ENCODE data around the gene ACSL6. TPM values are rescaled to one million over a fixed set of nuclear protein-coding genes. Genes with fewer than 3 reads are reported as not detected.

Gene ACSL6
- total and polyA plus RNA-seq, 8 donors, result 0.45 to 1.3 (median 0.96) TPM

- TF ChIP-seq CTCF (IDR thresholded peaks at IDR 0.05), result no peak
- Histone ChIP-seq H3K36me3 (no peaks in the 10 kb centered on the region), H3K9me3 (no peaks in the 10 kb centered on the region), H3K27ac (no peak overlapping the region), H3K4me3 (no peak overlapping the region), H3K27me3 (peaks cover 0 to 5% of the 10 kb centered on the region in 2 donors), H3K4me1 (no peaks in the 10 kb centered on the region)
- DNase-seq (no peak), ATAC-seq (no peak)
- intact Hi-C loops (cut with DNase I), result no loop called here
These were observed 39.4 kb upstream of the ACSL6 start for GRCh38 chr5:132050661-132051552.

- Histone ChIP-seq H3K4me1 (no peaks in the 10 kb centered on the region), H3K27me3 (peaks cover 0 to 5% of the 10 kb centered on the region in 2 donors), H3K36me3 (no peaks in the 10 kb centered on the region), H3K4me3 (no peak overlapping the region), H3K9me3 (no peaks in the 10 kb centered on the region), H3K27ac (no peak overlapping the region)
- ATAC-seq (peak; percentile 75), DNase-seq (peak in 2 of 4 donors; percentile 51 to 76)
- no peak for TF ChIP-seq CTCF (IDR thresholded peaks at IDR 0.05)
- intact Hi-C loops (cut with DNase I), result no loop called here
These were observed 38.7 kb upstream of the ACSL6 start for GRCh38 chr5:132050136-132050535.

GRCh38 chr5:132049559-132049958 is 38.1 kb upstream of the ACSL6 start:
- no peak for TF ChIP-seq CTCF (IDR thresholded peaks at IDR 0.05)
- H3K27me3 ChIP-seq, result peaks cover 0 to 5% of the 10 kb centered on the region in 2 donors
- no peak for ATAC-seq

GRCh38 chr5:132049093-132049492 is 37.6 kb upstream of the ACSL6 start:
- TF ChIP-seq CTCF (IDR thresholded peaks at IDR 0.05), result no peak
- Histone ChIP-seq H3K9me3 (no peaks in the 10 kb centered on the region), H3K27ac (no peak overlapping the region), H3K4me1 (no peaks in the 10 kb centered on the region), H3K36me3 (no peaks in the 10 kb centered on the region), H3K27me3 (peaks cover 0 to 5% of the 10 kb centered on the region in 2 donors), H3K4me3 (no peak overlapping the region)
- intact Hi-C loops (cut with DNase I), result no loop called here
- ATAC-seq (no peak), DNase-seq (no peak)

More at GRCh38 chr5:132049559-132049958, 38.1 kb upstream of the ACSL6 start:
- intact Hi-C loops (cut with DNase I), result no loop called here
- no peak overlapping the region for H3K27ac ChIP-seq
- H3K9me3 ChIP-seq, result no peaks in the 10 kb centered on the region
- no peaks in the 10 kb centered on the region for H3K36me3 ChIP-seq
- no peak for DNase-seq
- no peak overlapping the region for H3K4me3 ChIP-seq
- H3K4me1 ChIP-seq, result no peaks in the 10 kb centered on the region

- intact Hi-C loops (cut with DNase I), result no loop called here
- TF ChIP-seq CTCF (IDR thresholded peaks at IDR 0.05), result no peak
- Histone ChIP-seq H3K4me1 (no peaks in the 10 kb centered on the region), H3K36me3 (no peaks in the 10 kb centered on the region), H3K9me3 (no peaks in the 10 kb centered on the region), H3K4me3 (no peak overlapping the region), H3K27me3 (peaks cover 0 to 19% of the 10 kb centered on the region in 2 donors), H3K27ac (no peak overlapping the region)
- ATAC-seq, result peak; percentile 34
- peak in 1 of 4 donors; percentile 29 for DNase-seq
These were observed 35.4 kb upstream of the ACSL6 start for GRCh38 chr5:132046880-132047299.
